Cardiac fibroblast (primary cell): ENCODE data around the gene C4BPA.

ENCODE experiments used
- DNase-seq, 2 donors: peaks; one replicate each; pipeline versions ENCODE4 v3.0.0 to v3.0.0-alpha.2; 2010; ENCODE audit warnings: low read depth in 2 of 2
- H3K4me3 ChIP-seq, 2 donors: replicated peaks in 1 of 2; 1 replicate in 1 of 2; 2 replicates in 1 of 2; pipeline ENCODE4 v1.5.1; 2011; ENCODE audit warnings: low read depth in 2 of 2, low read length in 2 of 2, mild to moderate bottlenecking in 2 of 2, moderate library complexity in 1 of 2
- TF ChIP-seq, protein P1 (sequence below): IDR thresholded peaks from one replicate; pipeline ENCODE4 v1.5.1; 2011; ENCODE audit warnings: low read depth, mild to moderate bottlenecking, low read length, inconsistent platforms

Gene C4BPA

DNA sequence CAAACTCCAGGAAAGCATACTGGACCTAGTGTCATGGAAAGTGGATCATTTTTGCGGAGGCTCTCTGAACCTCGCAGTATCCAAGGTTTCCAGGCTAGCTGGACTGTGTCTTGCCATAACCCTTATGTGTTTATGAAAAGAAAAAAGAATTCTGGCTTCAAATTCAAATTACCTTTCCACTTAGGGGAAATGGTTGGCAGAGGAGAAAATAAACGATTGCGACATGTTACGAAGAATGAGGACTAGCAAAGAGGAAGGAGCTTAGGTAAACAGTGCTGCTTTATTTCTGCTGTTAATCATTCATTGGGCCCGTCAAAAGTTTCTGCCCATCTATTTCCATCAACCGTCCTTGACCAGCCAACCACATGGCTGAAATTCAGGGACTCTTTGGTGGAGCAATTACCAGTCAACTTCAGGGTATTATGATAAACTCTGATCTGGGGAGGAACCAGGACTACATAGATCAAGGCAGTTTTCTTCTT lies at the start of gene C4BPA:
C4BPA (plus strand) TSS at position 342 of the 482 bp plus-strand sequence. CDS start 8,793 bp downstream, outside the sequence.
- TF ChIP-seq, protein P1, sequence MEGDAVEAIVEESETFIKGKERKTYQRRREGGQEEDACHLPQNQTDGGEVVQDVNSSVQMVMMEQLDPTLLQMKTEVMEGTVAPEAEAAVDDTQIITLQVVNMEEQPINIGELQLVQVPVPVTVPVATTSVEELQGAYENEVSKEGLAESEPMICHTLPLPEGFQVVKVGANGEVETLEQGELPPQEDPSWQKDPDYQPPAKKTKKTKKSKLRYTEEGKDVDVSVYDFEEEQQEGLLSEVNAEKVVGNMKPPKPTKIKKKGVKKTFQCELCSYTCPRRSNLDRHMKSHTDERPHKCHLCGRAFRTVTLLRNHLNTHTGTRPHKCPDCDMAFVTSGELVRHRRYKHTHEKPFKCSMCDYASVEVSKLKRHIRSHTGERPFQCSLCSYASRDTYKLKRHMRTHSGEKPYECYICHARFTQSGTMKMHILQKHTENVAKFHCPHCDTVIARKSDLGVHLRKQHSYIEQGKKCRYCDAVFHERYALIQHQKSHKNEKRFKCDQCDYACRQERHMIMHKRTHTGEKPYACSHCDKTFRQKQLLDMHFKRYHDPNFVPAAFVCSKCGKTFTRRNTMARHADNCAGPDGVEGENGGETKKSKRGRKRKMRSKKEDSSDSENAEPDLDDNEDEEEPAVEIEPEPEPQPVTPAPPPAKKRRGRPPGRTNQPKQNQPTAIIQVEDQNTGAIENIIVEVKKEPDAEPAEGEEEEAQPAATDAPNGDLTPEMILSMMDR: no peak
- H3K4me3 ChIP-seq: no peak within 1 kb of the TSS
- DNase-seq: no peak

DNA sequence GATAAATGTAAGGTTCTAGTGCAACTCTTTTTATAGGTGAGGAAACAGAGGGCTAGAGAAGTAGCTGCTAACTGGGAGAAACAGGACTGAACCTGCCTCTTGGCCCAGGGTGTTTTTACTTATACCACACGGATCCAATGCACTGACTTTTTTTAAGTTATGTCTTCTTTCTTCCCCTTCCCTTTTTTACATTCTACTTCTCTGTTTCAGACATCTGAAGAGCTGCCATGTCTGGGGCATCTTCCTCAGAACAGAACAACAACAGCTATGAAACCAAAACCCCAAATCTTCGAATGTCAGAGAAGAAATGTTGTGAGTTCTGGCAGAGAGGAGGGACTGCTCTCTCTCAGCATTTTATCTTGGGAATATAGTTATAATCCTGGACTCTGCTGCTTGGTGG lies 49.5 kb upstream of the C4BPA start:
- DNase-seq: no peak

DNA sequence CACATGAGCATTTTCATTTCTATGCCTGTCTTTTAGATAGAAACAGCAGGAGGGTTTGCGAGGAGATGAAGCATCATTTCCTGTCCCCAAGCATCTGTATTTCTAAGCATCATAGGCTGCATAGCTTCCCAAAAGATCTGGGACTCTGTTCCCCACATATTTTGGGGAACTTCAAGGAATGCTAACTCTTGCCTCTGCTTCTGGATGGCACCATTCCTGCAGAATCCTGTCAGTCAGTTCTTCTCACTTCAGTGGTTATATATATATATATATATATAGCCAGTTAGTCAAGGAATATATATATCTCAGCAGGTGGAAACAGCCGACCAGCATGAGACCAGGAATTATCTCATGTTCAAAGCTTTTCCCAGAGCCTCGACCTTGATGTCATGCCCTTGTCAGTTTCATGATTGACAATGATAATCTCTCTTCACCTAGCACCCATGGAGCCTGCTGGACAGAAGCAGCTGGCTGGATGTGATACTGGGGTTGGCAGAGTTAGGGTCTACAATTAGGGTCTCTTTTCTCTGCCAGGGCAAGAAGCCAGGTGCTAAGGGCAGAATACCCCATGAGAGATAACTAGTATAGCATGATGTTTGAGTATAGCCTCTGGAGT lies 48.5 kb upstream of the C4BPA start:
- no peak overlapping the region for H3K4me3 ChIP-seq
- DNase-seq: no peak
- TF ChIP-seq, protein P1: no peak

More for the DNA sequence above, 49.5 kb upstream of the C4BPA start:
- TF ChIP-seq, protein P1: no peak
- H3K4me3 ChIP-seq: no peak overlapping the region

DNA sequence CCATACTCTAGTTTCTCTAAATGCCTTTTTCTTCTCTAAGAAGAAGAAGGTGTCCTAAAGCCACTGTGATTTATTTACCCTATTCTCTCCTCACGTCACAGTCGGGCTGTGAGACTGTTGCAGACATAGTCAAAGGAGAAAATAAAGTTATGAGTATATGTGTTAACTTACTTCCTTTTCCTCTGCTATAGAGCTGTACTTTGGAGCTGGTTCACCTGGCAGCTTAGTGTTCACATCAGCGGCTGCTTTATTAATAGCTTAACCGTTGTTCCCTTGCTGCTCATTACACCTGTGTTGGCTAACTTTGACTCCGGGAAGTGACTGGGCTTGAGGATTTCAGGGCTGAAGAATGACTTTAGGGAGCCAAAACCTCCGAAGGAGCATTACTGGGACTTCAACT lies 47.4 kb upstream of the C4BPA start:
- no peak overlapping the region for H3K4me3 ChIP-seq
- TF ChIP-seq, protein P1: no peak
- no peak for DNase-seq

DNA sequence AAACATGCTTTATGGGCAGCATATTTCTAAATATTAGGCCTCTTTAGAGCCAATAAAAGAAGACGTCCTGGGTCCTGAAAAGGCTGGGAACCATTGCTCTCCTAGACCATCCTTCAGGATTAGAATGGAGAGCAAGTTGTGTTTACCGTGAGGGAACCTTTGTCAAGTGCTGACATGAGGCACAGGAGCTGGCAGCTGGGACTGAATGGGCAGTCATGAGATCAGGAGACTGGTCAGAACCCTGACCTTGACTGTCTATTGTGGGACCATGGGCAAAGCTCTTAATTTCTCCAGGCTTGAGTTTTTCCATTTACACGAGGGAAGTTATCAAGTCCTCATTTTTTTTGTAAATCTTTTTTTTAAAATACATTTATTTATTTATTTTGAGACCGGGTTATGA lies 45.8 kb upstream of the C4BPA start:
- TF ChIP-seq, protein P1: no peak
- DNase-seq: no peak
- H3K4me3 ChIP-seq: no peak overlapping the region

- no peak for DNase-seq
- TF ChIP-seq, protein P1: no peak
- H3K4me3 ChIP-seq: no peak overlapping the region
Measured at GRCh38 chr1:207058878-207059867, 44.9 kb upstream of the C4BPA start.
